Loucy (cell line): ENCODE data around the gene WDR64.

Experiments used
- EZH2phosphoT487 ChIP-seq: fragments of 200-600 bp; IDR thresholded peaks from 2 replicates; pipeline ENCODE4 v1.6.1; 2018; ENCODE audit warnings: antibody characterized with exemption, mild to moderate bottlenecking, moderate library complexity, borderline replicate concordance
- TF ChIP-seq, protein P1 (sequence below): fragments of 200-600 bp; sonication (generic); conservative IDR thresholded peaks from 2 replicates; pipeline ENCODE4 v1.5.1; 2014; ENCODE audit warnings: mild to moderate bottlenecking, antibody characterized with exemption, low read length

DNA sequence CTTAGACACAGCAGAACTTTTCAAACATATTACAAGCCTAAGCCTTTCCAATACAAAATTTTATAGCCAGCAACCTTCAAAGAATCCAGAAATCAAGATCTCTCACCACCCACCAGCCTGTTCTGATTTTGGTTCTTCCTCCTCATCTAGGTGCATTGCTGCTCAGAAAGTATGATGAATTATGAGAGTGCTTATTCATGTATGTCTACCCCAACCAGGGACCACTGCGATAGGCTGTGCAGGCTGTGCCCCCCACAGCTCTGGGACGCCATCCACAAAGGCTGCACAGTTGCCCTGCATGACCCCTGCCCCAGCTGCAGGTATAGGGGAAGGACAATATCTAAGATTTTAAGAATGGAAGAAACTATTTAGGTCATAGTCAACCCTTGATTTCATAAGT is 55.4 kb downstream of the WDR64 start:
- TF ChIP-seq, protein P1, sequence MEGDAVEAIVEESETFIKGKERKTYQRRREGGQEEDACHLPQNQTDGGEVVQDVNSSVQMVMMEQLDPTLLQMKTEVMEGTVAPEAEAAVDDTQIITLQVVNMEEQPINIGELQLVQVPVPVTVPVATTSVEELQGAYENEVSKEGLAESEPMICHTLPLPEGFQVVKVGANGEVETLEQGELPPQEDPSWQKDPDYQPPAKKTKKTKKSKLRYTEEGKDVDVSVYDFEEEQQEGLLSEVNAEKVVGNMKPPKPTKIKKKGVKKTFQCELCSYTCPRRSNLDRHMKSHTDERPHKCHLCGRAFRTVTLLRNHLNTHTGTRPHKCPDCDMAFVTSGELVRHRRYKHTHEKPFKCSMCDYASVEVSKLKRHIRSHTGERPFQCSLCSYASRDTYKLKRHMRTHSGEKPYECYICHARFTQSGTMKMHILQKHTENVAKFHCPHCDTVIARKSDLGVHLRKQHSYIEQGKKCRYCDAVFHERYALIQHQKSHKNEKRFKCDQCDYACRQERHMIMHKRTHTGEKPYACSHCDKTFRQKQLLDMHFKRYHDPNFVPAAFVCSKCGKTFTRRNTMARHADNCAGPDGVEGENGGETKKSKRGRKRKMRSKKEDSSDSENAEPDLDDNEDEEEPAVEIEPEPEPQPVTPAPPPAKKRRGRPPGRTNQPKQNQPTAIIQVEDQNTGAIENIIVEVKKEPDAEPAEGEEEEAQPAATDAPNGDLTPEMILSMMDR: no peak
- no peak for TF ChIP-seq EZH2phosphoT487
